DMS79 treated with DMSO at 0.1 percent for 48 hours (cell line): Measurements from ENCODE around the gene MMP8.
"Not testable (repeated sequence)": the region's sequence is repeated elsewhere in the genome, so short reads cannot be mapped to it uniquely, and the experiment has no call there.

Experiments used
- DNase-seq: peaks from one replicate; lab custom pipeline; 2025; lab: John Stamatoyannopoulos, UW

Gene MMP8

GRCh38 chr11:102724904-102725500 lies at the start of gene MMP8:
Gene MMP8 (minus strand): TSS chr11:102724954. CDS start chr11:102724855, 99 bp downstream.
- no peak for DNase-seq

GRCh38 chr11:102773386-102773785 lies 48.6 kb upstream of the MMP8 start:
- no peak for DNase-seq

- DNase-seq = no peak
Observed at GRCh38 chr11:102771351-102771750, 46.6 kb upstream of the MMP8 start.

GRCh38 chr11:102770191-102770590 lies 45.4 kb upstream of the MMP8 start:
- DNase-seq = no peak

- DNase-seq = no peak
Observed at GRCh38 chr11:102767800-102768199, 43.0 kb upstream of the MMP8 start.

- DNase-seq = no peak
Observed at GRCh38 chr11:102763440-102763839, 38.7 kb upstream of the MMP8 start.

- no peak for DNase-seq
Observed at GRCh38 chr11:102762361-102762767, 37.6 kb upstream of the MMP8 start.

- DNase-seq = no peak
Observed at GRCh38 chr11:102761646-102762238, 37.0 kb upstream of the MMP8 start.

GRCh38 chr11:102760344-102761035 lies 35.7 kb upstream of the MMP8 start:
- no peak for DNase-seq

- DNase-seq = no peak
Observed at GRCh38 chr11:102757823-102758549, 33.2 kb upstream of the MMP8 start.

GRCh38 chr11:102753267-102753666 lies 28.5 kb upstream of the MMP8 start:
- no peak for DNase-seq

- no peak for DNase-seq
Observed at GRCh38 chr11:102751673-102752072, 26.9 kb upstream of the MMP8 start.

- DNase-seq = no peak
Observed at GRCh38 chr11:102749101-102749722, 24.5 kb upstream of the MMP8 start.

GRCh38 chr11:102746746-102747578 lies 22.2 kb upstream of the MMP8 start:
- DNase-seq = not testable (repeated sequence)

- DNase-seq = no peak
Observed at GRCh38 chr11:102734650-102735049, 9.9 kb upstream of the MMP8 start.

- no peak for DNase-seq
Observed at GRCh38 chr11:102733232-102733875, 8.6 kb upstream of the MMP8 start.

GRCh38 chr11:102730944-102731343 lies 6.2 kb upstream of the MMP8 start:
- DNase-seq = not testable (repeated sequence)

GRCh38 chr11:102729849-102730815 lies 5.4 kb upstream of the MMP8 start:
- DNase-seq = no peak

- no peak for DNase-seq
Observed at GRCh38 chr11:102727890-102728289, 3.1 kb upstream of the MMP8 start.

GRCh38 chr11:102722821-102723220 lies 1.9 kb downstream of the MMP8 start:
- DNase-seq = no peak
